Esophagus muscularis mucosa (tissue), 4 donors: ENCODE measurements around the gene ATP5IF1. TPM values are rescaled to one million over a fixed set of nuclear protein-coding genes. Genes with fewer than 3 reads are reported as not detected.
A peak's percentile ranks its signal among the peaks of the same experiment; 100 is the strongest.

Experiments used
- DNase-seq: peaks from one replicate; pipeline ENCODE4 v3.0.0-alpha.2; 2017; ENCODE audit errors: extremely low spot score
- H3K27ac ChIP-seq, 4 donors: fragments of 200-600 bp; sonication (generic); replicated peaks in 1 of 4; 1 replicate in 3 of 4; 2 replicates in 1 of 4; pipeline ENCODE4 v1.5.1; 2016 to 2019; ENCODE audit warnings: mild to moderate bottlenecking in 1 of 4
- H3K27me3 ChIP-seq, 4 donors: fragments of 200-600 bp; sonication (generic); one replicate each; pipeline versions ENCODE4 v1.5.1 to v1.6.0; 2016 to 2019
- H3K36me3 ChIP-seq, 4 donors: fragments of 200-600 bp; sonication (generic); one replicate each; pipeline ENCODE4 v1.5.1; 2016 to 2019
- H3K4me1 ChIP-seq, 4 donors: fragments of 200-600 bp; sonication (generic); one replicate each; pipeline ENCODE4 v1.5.1; 2016 to 2019
- H3K4me3 ChIP-seq, 4 donors: fragments of 200-600 bp; sonication (generic); 1 replicate in 2 of 4; 2 replicates in 2 of 4; pipeline ENCODE4 v1.5.1; 2016 to 2019; ENCODE audit warnings: mild to moderate bottlenecking in 4 of 4, moderate library complexity in 1 of 4
- H3K9me3 ChIP-seq, 4 donors: fragments of 200-600 bp; sonication (generic); 1 replicate in 3 of 4; 2 replicates in 1 of 4; pipeline ENCODE4 v1.5.1; 2016 to 2019
- EP300 ChIP-seq: sonication (generic); formaldehyde crosslinking; IDR thresholded peaks from one replicate; pipeline ENCODE4 v1.6.1; 2017; ENCODE audit warnings: antibody characterized with exemption
- POLR2A ChIP-seq: fragments of 450-650 bp; IDR thresholded peaks from one replicate; pipeline ENCODE4 v1.6.1; 2017; ENCODE audit warnings: antibody characterized with exemption, moderate library complexity, mild to moderate bottlenecking, low read depth
- POLR2AphosphoS5 ChIP-seq, 2 donors: sonication (generic); formaldehyde crosslinking; IDR thresholded peaks; one replicate each; pipeline ENCODE4 v1.6.1; 2017; ENCODE audit warnings: antibody characterized with exemption in 2 of 2
- WGBS: methylation state at CpG from one replicate; pipeline ENCODE4 v1.1.5; 2018; 5-methylcytosine and 5-hydroxymethylcytosine counted together
- intact Hi-C: fragments of 100-400 bp; cut with DNase I; formaldehyde crosslinking; loops from one replicate; pipeline ENCODE4 v1.15.1; 2023
- total RNA-seq, 4 donors: library from RNA; depleted of rRNA; stranded (reverse); fragments of >200 nt; gene quantifications; one replicate each; pipeline versions ENCODE4 v1.1.0 to v1.2.1, GENCODE V29; 2016
- TF ChIP-seq, protein P1 (sequence below), 3 experiments: fragments of 200-600 bp in 2 of 3; fragments of 450-650 bp in 1 of 3; sonication (generic) in 2 of 3; IDR thresholded peaks; one replicate each; pipeline ENCODE4 v1.5.1; 2017 to 2019; ENCODE audit warnings: antibody characterized with exemption in 3 of 3, mild to moderate bottlenecking in 2 of 3, moderate library complexity in 1 of 3

Gene ATP5IF1
- total RNA-seq, 4 donors from 2014 or later, result 125 to 174 (median 126) TPM

DNA sequence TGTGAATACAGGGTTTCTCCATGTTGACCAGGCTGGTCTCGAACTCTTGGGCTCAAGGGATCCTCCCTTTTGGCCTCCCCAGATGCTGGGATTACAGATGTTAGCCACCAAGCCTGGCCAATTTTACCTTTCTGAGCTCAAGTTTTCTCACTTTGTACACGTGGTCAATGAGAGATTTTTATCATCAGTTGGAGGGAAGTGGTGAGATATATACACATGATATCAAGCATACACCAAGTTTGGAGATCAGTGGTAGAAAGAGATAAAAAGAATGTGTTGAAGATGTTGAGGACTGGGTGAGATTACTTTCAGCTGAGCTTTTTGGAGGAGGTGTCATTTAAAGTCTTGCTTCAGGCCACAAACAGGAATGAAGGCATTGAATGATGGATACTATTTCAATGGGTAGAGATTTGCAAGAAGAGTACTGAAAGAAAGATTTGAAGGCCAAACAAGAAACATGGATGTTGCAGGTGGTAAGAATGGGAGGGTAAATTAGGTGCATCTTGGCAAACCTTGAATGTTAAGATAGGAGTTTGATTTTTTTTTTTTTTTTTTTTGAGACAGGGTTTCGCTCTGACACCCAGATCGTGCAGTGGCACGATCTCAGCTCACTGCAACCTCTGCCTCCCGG lies 20.4 kb downstream of the ATP5IF1 start:
- Histone ChIP-seq H3K4me3 (no peak overlapping the region), H3K36me3 (no peaks in the 10 kb centered on the region), H3K4me1 (peaks cover 16 to 22% (median 17%) of the 10 kb centered on the region in 4 donors), H3K27ac (no peak overlapping the region), H3K27me3 (no peaks in the 10 kb centered on the region), H3K9me3 (no peaks in the 10 kb centered on the region)
- WGBS, result 80% methylated on average over 6 of the region's 6 CpGs
- DNase-seq, result no peak
- TF ChIP-seq POLR2A (no peak), POLR2AphosphoS5 (IDR thresholded peaks at IDR 0.05) (no peak), EP300 (no peak)
- TF ChIP-seq, protein P1, sequence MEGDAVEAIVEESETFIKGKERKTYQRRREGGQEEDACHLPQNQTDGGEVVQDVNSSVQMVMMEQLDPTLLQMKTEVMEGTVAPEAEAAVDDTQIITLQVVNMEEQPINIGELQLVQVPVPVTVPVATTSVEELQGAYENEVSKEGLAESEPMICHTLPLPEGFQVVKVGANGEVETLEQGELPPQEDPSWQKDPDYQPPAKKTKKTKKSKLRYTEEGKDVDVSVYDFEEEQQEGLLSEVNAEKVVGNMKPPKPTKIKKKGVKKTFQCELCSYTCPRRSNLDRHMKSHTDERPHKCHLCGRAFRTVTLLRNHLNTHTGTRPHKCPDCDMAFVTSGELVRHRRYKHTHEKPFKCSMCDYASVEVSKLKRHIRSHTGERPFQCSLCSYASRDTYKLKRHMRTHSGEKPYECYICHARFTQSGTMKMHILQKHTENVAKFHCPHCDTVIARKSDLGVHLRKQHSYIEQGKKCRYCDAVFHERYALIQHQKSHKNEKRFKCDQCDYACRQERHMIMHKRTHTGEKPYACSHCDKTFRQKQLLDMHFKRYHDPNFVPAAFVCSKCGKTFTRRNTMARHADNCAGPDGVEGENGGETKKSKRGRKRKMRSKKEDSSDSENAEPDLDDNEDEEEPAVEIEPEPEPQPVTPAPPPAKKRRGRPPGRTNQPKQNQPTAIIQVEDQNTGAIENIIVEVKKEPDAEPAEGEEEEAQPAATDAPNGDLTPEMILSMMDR (IDR thresholded peaks at IDR 0.05), result no peak
- intact Hi-C loops, result no loop called here

DNA sequence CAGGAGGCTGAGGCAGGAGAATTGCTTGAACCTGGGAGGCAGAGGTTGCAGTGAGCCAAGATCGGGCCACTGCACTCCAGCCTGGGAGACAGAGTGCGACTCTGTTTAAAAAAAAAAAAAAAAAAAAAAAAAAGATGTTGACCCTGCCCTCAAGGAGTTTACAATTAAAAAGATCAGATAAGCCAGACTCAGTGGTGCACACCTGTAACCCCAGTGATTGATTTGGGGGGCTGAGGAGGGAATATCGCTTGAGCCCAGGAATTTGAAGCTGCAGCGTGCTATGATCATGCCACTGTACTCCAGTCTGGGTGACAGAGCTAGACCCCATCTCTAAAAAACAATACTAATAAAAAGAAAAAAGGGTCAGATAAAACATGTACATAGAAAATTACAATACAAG lies 21.8 kb downstream of the ATP5IF1 start:
- Histone ChIP-seq H3K4me3 (no peak overlapping the region), H3K36me3 (no peaks in the 10 kb centered on the region), H3K4me1 (peaks cover 16 to 33% (median 29%) of the 10 kb centered on the region in 4 donors), H3K9me3 (no peaks in the 10 kb centered on the region), H3K27me3 (no peaks in the 10 kb centered on the region), H3K27ac (no peak overlapping the region)
- DNase-seq, result no peak
- TF ChIP-seq POLR2A, result no peak
- TF ChIP-seq, protein P1 (IDR thresholded peaks at IDR 0.05), result no peak
- TF ChIP-seq EP300, result no peak
- TF ChIP-seq POLR2AphosphoS5 (IDR thresholded peaks at IDR 0.05), result no peak
- WGBS, result 89% methylated on average over 4 of the region's 4 CpGs
- intact Hi-C loops, result loop anchor here (2.0 kb wide), 1 partner anchor 111 kb away; the partner anchor contains the start of gene PHACTR4

DNA sequence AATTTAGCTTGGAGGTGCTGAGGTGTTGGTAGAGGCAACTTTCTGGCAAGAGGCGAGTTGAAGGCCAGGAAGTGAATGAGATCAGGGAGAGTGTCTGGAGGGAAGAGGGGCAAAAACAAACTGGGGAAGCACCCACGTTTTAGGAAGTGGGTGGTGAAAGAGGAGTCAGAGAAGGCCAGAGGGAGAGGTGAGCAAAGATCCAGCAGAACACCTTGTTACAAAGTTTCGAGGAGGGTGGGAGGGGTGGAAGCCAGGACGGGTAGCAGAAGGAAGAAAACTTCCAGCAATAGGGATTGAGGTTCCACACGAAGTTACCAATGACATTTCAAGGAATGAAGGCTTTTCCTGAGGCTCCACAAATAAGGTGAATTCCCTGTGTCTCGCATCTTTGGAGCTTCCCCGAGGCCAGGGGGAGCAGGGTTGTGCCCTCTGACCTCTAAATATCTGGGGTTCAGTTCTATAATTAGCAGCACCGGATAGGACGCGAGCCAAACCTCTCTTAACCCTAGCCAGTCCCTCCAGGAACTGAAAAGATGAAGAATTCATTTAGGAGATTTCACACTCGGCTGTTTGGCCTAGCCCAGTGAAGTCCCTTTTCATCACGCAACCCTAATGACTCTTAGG lies 22.8 kb downstream of the ATP5IF1 start:
- peak overlapping the region; percentile 89 to 100 (median 95) for H3K4me3 ChIP-seq
- WGBS, result 9% methylated on average over 12 of the region's 12 CpGs
- intact Hi-C loops, result loop anchor here (2.0 kb wide), 1 partner anchor 110 kb away; the partner anchor contains the start of gene PHACTR4
- DNase-seq, result no peak
- H3K27me3 ChIP-seq, result no peaks in the 10 kb centered on the region
- H3K36me3 ChIP-seq, result no peaks in the 10 kb centered on the region
- peaks cover 16 to 43% (median 33%) of the 10 kb centered on the region in 4 donors for H3K4me1 ChIP-seq
- no peaks in the 10 kb centered on the region for H3K9me3 ChIP-seq
- TF ChIP-seq POLR2AphosphoS5 (IDR thresholded peaks at IDR 0.05), result no peak
- TF ChIP-seq EP300, result no peak
- TF ChIP-seq POLR2A, result no peak
- TF ChIP-seq, protein P1 (IDR thresholded peaks at IDR 0.05), result no peak
- peak overlapping the region; percentile 44 to 97 (median 76) for H3K27ac ChIP-seq

DNA sequence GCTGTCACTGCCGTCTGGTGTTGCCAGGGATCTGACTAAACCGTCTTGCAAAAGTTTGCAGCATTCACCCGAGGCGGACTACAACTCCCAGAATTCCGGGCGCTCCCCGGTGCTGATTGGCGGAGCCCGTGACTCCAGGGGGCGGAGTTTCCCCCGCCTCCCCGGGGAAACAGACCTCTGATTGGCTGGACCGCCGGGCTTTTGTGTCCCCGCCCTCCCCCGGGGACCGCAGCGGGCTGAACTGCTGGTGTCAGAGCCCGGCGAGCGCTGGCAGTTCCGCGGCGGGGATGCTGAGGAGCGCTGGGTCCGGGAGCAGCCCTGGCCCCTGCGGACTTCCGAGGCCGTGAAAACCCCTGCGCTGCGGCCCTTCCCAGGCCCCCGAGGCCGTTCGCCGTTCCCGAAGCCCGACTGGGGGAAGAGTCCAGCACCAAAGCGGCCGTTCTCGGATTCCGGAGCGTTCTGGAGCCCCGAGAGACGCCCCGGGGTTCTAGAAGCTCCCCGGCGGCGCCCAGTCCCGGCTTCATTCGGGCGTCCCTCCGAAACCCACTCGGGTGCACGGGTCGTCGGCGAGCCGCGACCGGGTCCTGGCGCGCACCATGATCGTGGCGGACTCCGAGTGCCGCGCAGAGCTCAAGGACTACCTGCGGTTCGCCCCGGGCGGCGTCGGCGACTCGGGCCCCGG lies 23.5 kb downstream of the ATP5IF1 start, which contains the start of gene SESN2:
Gene SESN2, plus strand, starts transcription at position 267 of the 682 bp plus-strand sequence. Its CDS starts 330 bp downstream, at position 597.
- H3K27ac ChIP-seq, result peak within 1 kb of the TSS; percentile 95 to 98 (median 97)
- H3K9me3 ChIP-seq, result no peaks in the 10 kb centered on the region
- WGBS, result no CpG with 5 or more reads among the region's 76 CpGs
- intact Hi-C loops, result loop anchor here (2.0 kb wide), 1 partner anchor 109 kb away; the partner anchor contains the start of gene PHACTR4
- H3K36me3 ChIP-seq, result no peaks in the 10 kb centered on the region
- H3K4me1 ChIP-seq, result peaks cover 16 to 43% (median 35%) of the 10 kb centered on the region in 4 donors
- peak; percentile 100 for DNase-seq
- H3K4me3 ChIP-seq, result peak within 1 kb of the TSS; percentile 89 to 100 (median 95)
- TF ChIP-seq POLR2AphosphoS5 (IDR thresholded peaks at IDR 0.05), result peak; percentile 97 to 99
- no peak for TF ChIP-seq EP300
- TF ChIP-seq, protein P1 (IDR thresholded peaks at IDR 0.05), result peak in 1 of 3 experiments; percentile 28
- TF ChIP-seq POLR2A, result peak; percentile 96
- no peaks in the 10 kb centered on the region for H3K27me3 ChIP-seq
